ENCODE measurements around the gene MEOX1.

Gene MEOX1

DNA sequence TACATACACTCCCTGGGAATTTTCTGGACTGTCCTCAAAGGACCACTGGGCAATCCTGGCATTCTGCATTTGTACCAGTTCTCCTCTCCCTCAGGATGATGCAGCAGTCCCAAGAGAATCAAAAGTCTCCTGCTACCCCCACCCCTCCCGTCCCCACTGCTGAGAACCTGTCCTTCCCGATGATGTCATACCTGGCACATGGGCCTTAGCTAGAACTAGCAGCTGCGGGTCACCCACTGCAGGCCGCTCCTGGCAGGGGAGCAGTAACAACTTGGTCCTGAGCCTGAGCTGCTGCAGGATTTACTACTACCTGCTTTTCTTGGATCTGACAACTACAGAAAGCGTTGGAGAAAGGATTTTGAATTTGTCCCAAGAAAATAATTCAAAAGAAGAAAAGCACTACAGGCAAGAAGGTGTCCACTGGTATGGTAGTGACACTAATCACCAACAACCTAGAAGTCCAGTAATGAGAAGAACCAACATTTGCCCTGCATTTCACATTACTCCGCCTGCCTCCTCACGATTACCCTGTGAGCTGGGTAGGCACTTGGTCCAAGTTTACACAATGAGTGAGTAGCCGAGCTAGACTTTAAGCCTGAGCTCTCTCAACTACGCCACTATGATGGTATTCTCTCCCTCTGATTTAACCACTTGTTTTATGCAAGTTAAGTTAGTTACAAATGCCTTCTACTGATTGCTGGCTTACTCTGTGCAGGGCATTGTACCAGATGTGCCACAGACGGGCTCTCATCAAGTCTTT lies 60.3 kb downstream of the MEOX1 start:
- Histone ChIP-seq H3K9me3 (ENCODE audit: insufficient read depth, low read length) (no peaks in the 10 kb centered on the region), H3F3A (ENCODE audit: insufficient read depth) (no peaks in the 10 kb centered on the region), H3K4me3 (ENCODE audit: insufficient read depth, low read length, poor library complexity, severe bottlenecking) (no peak overlapping the region), H3K36me3 (ENCODE audit: low read length) (no peaks in the 10 kb centered on the region), H3K27me3 (ENCODE audit: low read length) (no peaks in the 10 kb centered on the region), H3K9ac (ENCODE audit: low read length) (no peak overlapping the region), H3K27ac (ENCODE audit: low read depth, low read length) (no peak overlapping the region), H3K79me2 (ENCODE audit: insufficient read depth, low read length) (no peaks in the 10 kb centered on the region), H4K20me1 (ENCODE audit: low read depth, low read length) (no peaks in the 10 kb centered on the region), H2AFZ (ENCODE audit: low read depth, low read length, severe bottlenecking) (no peak overlapping the region), H3K4me2 (ENCODE audit: low read depth, low read length, poor library complexity, severe bottlenecking) (no peak overlapping the region), H3K9me2 (replicated peaks; ENCODE audit: insufficient read depth, low read length) (no peaks in the 10 kb centered on the region)
- TF ChIP-seq EZH2phosphoT487 (conservative IDR thresholded peaks at IDR 0.05; ENCODE audit: low read length), result no peak
- TF ChIP-seq, protein P1, sequence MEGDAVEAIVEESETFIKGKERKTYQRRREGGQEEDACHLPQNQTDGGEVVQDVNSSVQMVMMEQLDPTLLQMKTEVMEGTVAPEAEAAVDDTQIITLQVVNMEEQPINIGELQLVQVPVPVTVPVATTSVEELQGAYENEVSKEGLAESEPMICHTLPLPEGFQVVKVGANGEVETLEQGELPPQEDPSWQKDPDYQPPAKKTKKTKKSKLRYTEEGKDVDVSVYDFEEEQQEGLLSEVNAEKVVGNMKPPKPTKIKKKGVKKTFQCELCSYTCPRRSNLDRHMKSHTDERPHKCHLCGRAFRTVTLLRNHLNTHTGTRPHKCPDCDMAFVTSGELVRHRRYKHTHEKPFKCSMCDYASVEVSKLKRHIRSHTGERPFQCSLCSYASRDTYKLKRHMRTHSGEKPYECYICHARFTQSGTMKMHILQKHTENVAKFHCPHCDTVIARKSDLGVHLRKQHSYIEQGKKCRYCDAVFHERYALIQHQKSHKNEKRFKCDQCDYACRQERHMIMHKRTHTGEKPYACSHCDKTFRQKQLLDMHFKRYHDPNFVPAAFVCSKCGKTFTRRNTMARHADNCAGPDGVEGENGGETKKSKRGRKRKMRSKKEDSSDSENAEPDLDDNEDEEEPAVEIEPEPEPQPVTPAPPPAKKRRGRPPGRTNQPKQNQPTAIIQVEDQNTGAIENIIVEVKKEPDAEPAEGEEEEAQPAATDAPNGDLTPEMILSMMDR (IDR thresholded peaks at IDR 0.05; ENCODE audit: insufficient read depth, low read length, poor library complexity, severe bottlenecking), result no peak

DNA sequence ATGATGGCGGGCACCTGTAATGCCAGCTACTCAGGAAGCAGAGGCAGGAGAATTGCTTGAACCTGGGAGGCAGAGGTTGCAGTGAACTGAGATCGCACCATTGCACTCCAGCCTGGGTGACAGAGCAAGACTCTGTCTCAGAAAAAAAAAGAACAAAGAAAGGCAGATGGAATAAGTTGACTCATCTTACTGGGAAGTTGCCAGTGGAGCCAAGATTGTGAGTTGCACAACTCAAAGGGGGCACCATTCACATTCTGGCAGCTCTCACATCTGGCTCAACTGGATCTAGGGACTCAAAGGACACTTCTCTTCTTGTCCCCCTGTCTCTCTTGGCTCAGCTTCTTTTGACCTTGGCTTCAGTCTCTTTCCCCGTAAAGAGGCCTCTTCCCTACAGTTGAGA lies 61.9 kb downstream of the MEOX1 start:
- Histone ChIP-seq H3K9me2 (replicated peaks; ENCODE audit: insufficient read depth, low read length) (no peaks in the 10 kb centered on the region), H3K4me3 (ENCODE audit: insufficient read depth, low read length, poor library complexity, severe bottlenecking) (no peak overlapping the region), H3K27ac (ENCODE audit: low read depth, low read length) (no peak overlapping the region), H3K9me3 (ENCODE audit: insufficient read depth, low read length) (no peaks in the 10 kb centered on the region), H3K36me3 (ENCODE audit: low read length) (no peaks in the 10 kb centered on the region), H3K9ac (ENCODE audit: low read length) (no peak overlapping the region), H4K20me1 (ENCODE audit: low read depth, low read length) (no peaks in the 10 kb centered on the region), H2AFZ (ENCODE audit: low read depth, low read length, severe bottlenecking) (no peak overlapping the region), H3K27me3 (ENCODE audit: low read length) (no peaks in the 10 kb centered on the region), H3K79me2 (ENCODE audit: insufficient read depth, low read length) (no peaks in the 10 kb centered on the region), H3F3A (ENCODE audit: insufficient read depth) (no peaks in the 10 kb centered on the region), H3K4me2 (ENCODE audit: low read depth, low read length, poor library complexity, severe bottlenecking) (no peak overlapping the region)
- TF ChIP-seq, protein P1 (IDR thresholded peaks at IDR 0.05; ENCODE audit: insufficient read depth, low read length, poor library complexity, severe bottlenecking), result no peak
- TF ChIP-seq EZH2phosphoT487 (conservative IDR thresholded peaks at IDR 0.05; ENCODE audit: low read length), result no peak

DNA sequence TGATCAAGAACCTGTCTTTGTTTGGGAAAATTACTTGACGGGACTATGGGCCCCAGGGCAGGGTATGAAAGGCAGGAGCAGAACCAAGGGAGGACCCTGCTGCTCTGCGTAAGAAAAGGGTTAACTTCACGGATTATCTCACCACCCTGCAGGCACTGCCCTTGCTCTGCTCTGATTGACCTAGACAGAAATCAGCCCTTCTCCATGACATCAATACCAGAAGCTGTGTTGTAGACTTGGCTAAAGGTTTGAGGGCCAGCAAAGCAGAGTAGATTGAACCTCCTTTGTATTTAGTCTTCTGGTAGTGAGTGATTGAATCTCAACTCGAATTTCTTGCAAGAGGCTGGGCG lies 62.7 kb downstream of the MEOX1 start:
- Histone ChIP-seq H4K20me1 (ENCODE audit: low read depth, low read length) (no peaks in the 10 kb centered on the region), H3K9me3 (ENCODE audit: insufficient read depth, low read length) (no peaks in the 10 kb centered on the region)

More for the DNA sequence above, 62.7 kb downstream of the MEOX1 start:
- Histone ChIP-seq H3K79me2 (ENCODE audit: insufficient read depth, low read length) (no peaks in the 10 kb centered on the region), H3K27ac (ENCODE audit: low read depth, low read length) (no peak overlapping the region), H3K4me2 (ENCODE audit: low read depth, low read length, poor library complexity, severe bottlenecking) (no peak overlapping the region), H3K9ac (ENCODE audit: low read length) (no peak overlapping the region), H3K36me3 (ENCODE audit: low read length) (no peaks in the 10 kb centered on the region), H3F3A (ENCODE audit: insufficient read depth) (no peaks in the 10 kb centered on the region), H3K4me3 (ENCODE audit: insufficient read depth, low read length, poor library complexity, severe bottlenecking) (no peak overlapping the region), H2AFZ (ENCODE audit: low read depth, low read length, severe bottlenecking) (no peak overlapping the region), H3K27me3 (ENCODE audit: low read length) (no peaks in the 10 kb centered on the region), H3K9me2 (replicated peaks; ENCODE audit: insufficient read depth, low read length) (no peaks in the 10 kb centered on the region)
- no peak for TF ChIP-seq EZH2phosphoT487 (conservative IDR thresholded peaks at IDR 0.05; ENCODE audit: low read length)
- TF ChIP-seq, protein P1 (IDR thresholded peaks at IDR 0.05; ENCODE audit: insufficient read depth, low read length, poor library complexity, severe bottlenecking), result no peak

Measured in SU-DHL-6 (cell line).